Activated CD8-positive, alpha-beta T cell treated with anti-CD3 and anti-CD28 coated beads for 36 hours (primary cell): ENCODE measurements around the gene TMEM40. TPM values are rescaled to one million over a fixed set of nuclear protein-coding genes. Genes with fewer than 3 reads are reported as not detected.

Source experiments
- ATAC-seq: fragments of 200-7000 bp; cut with Tn5 transposase; one replicate; pipeline ENCODE4 v1.10.0; 2021; ENCODE audit warnings: mild to moderate bottlenecking, moderate library complexity
- CTCF ChIA-PET: fragments of 350-600 bp; sonication (Branson Sonifier 250); formaldehyde crosslinking; loops from one replicate; lab custom pipeline; 2021; ENCODE audit warnings: antibody characterized with exemption; lab: Charles Lee
- POLR2A ChIA-PET: fragments of 350-600 bp; sonication (Branson Sonifier 250); formaldehyde crosslinking; loops from one replicate; lab custom pipeline; 2021; ENCODE audit warnings: antibody characterized with exemption; lab: Charles Lee
- DNase-seq: peaks from one replicate; pipeline ENCODE4 v3.0.0-alpha.2; 2020
- H3K27ac Mint-ChIP-seq: one replicate; pipeline ENCODE4 v1.8.0; 2021; ENCODE audit warnings: mild to moderate bottlenecking, mixed read lengths
- H3K27me3 Mint-ChIP-seq: one replicate; pipeline ENCODE4 v1.8.0; 2021; ENCODE audit warnings: mixed read lengths
- H3K36me3 Mint-ChIP-seq: one replicate; pipeline ENCODE4 v1.8.0; 2021; ENCODE audit warnings: low read depth, mixed read lengths
- H3K4me1 Mint-ChIP-seq: one replicate; pipeline ENCODE4 v1.8.0; 2021; ENCODE audit warnings: low read depth, mixed read lengths
- H3K4me3 Mint-ChIP-seq: one replicate; pipeline ENCODE4 v1.8.0; 2021; ENCODE audit warnings: mild to moderate bottlenecking, moderate library complexity, mixed read lengths
- H3K9me3 Mint-ChIP-seq: one replicate; pipeline ENCODE4 v1.8.0; 2021; ENCODE audit warnings: mixed read lengths
- CTCF ChIP-seq: fragments of 200-600 bp; IDR thresholded peaks from one replicate; pipeline ENCODE4 v1.8.0; 2022; ENCODE audit warnings: antibody characterized with exemption, mild to moderate bottlenecking
- intact Hi-C: fragments of 100-400 bp; cut with micrococcal nuclease; formaldehyde crosslinking; loops from one replicate; pipeline ENCODE4 v1.10.0; 2022
- total RNA-seq, 2 experiments: library from RNA; stranded (reverse); gene quantifications; one replicate each; pipeline ENCODE4 v1.2.3, GENCODE V29; 2021

Gene TMEM40
- total RNA-seq, 2 experiments from 2014 or later: not detected

GRCh38 chr3:12773030-12773709, 14.1 kb upstream of the TMEM40 start:
- H3K27ac Mint-ChIP-seq: no peak overlapping the region

GRCh38 chr3:12772462-12772861, 13.4 kb upstream of the TMEM40 start:
- ATAC-seq (no peak), DNase-seq (no peak)
- Mint-ChIP-seq H3K9me3 (peaks cover 2% of the 10 kb centered on the region), H3K36me3 (no peaks in the 10 kb centered on the region), H3K27ac (no peak overlapping the region), H3K27me3 (no peaks in the 10 kb centered on the region), H3K4me1 (peaks cover 9% of the 10 kb centered on the region), H3K4me3 (no peak overlapping the region)
- ChIA-PET CTCF (no interaction called here), POLR2A (no interaction called here)
- intact Hi-C loops: no loop called here
- TF ChIP-seq CTCF: no peak

More at GRCh38 chr3:12773030-12773709, 14.1 kb upstream of the TMEM40 start:
- peaks cover 2% of the 10 kb centered on the region for H3K9me3 Mint-ChIP-seq
- intact Hi-C loops: no loop called here
- CTCF ChIA-PET: no interaction called here
- H3K36me3 Mint-ChIP-seq: no peaks in the 10 kb centered on the region
- POLR2A ChIA-PET: no interaction called here
- H3K27me3 Mint-ChIP-seq: peaks cover 2% of the 10 kb centered on the region
- H3K4me3 Mint-ChIP-seq: no peak overlapping the region
- peaks cover 9% of the 10 kb centered on the region for H3K4me1 Mint-ChIP-seq
- no peak for ATAC-seq
- TF ChIP-seq CTCF: no peak
- no peak for DNase-seq

- DNase-seq (no peak), ATAC-seq (no peak)
- POLR2A ChIA-PET: no interaction called here
- peaks cover 9% of the 10 kb centered on the region for H3K4me1 Mint-ChIP-seq
- H3K27me3 Mint-ChIP-seq: no peaks in the 10 kb centered on the region
- peaks cover 2% of the 10 kb centered on the region for H3K9me3 Mint-ChIP-seq
- no peaks in the 10 kb centered on the region for H3K36me3 Mint-ChIP-seq
- no peak overlapping the region for H3K4me3 Mint-ChIP-seq
- CTCF ChIA-PET: no interaction called here
- intact Hi-C loops: no loop called here
- TF ChIP-seq CTCF: no peak
- H3K27ac Mint-ChIP-seq: no peak overlapping the region
Measured at GRCh38 chr3:12771236-12771635, 12.2 kb upstream of the TMEM40 start.

- TF ChIP-seq CTCF: no peak
- no peaks in the 10 kb centered on the region for H3K27me3 Mint-ChIP-seq
- H3K9me3 Mint-ChIP-seq: peaks cover 2% of the 10 kb centered on the region
- intact Hi-C loops: no loop called here
- ChIA-PET POLR2A (interaction anchor here (0.7 kb wide), 1 partner anchor 24 kb away, joined by 3 read pairs; no protein-coding TSS in a partner anchor), CTCF (interaction anchor here (0.8 kb wide), 1 partner anchor 8 kb away, joined by 3 read pairs; no protein-coding TSS in a partner anchor)
- H3K27ac Mint-ChIP-seq: no peak overlapping the region
- peaks cover 9% of the 10 kb centered on the region for H3K4me1 Mint-ChIP-seq
- H3K4me3 Mint-ChIP-seq: no peak overlapping the region
- DNase-seq (no peak), ATAC-seq (no peak)
- H3K36me3 Mint-ChIP-seq: no peaks in the 10 kb centered on the region
Measured at GRCh38 chr3:12769761-12770160, 10.7 kb upstream of the TMEM40 start.
